Left hindlimb (tissue), 1 donor: ENCODE data around the gene STAC2.
"Not testable (repeated sequence)": the region's sequence is repeated elsewhere in the genome, so short reads cannot be mapped to it uniquely, and the experiment has no call there.

Experiments
- DNase-seq: peaks from one replicate; pipeline ENCODE4 v3.0.0-alpha.2; 2018

The STAC2 gene

DNA sequence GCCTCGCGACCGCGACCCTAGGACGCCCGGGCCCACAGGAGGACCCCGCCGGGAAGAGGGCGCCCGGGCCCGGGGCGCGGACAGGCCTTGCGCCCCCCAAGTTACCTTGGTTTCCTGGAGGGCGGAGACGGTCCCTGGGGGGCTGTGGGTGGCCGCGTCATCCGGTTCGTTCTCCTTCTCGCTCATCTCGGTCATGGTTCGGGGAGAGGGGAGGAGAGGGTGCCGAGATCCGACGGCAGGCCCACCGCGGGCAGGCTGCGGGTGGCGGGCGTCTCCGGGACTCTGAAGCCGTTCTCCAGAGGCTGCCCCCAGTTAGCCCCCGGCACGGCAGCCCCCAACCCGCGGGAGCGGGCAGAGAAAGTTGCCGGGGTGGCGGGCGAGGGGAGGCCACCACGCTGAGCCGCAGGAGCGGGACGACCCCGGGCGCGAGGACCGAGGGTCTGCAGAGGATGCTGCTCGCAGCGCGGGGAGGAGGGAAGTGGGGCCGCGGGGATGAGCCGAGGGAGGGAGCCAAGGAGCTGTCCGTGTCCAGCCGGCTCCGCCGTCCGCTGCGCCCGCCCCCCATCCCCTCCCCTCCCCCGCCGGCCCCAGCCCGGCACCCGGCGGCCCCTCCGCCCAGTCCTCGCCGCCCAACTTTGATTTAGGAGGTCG lies at the start of gene STAC2:
Gene STAC2, minus strand, starts transcription at position 638 of the 651 bp plus-strand sequence. Its CDS starts 443 bp downstream, at position 195.
- DNase-seq = no peak

DNA sequence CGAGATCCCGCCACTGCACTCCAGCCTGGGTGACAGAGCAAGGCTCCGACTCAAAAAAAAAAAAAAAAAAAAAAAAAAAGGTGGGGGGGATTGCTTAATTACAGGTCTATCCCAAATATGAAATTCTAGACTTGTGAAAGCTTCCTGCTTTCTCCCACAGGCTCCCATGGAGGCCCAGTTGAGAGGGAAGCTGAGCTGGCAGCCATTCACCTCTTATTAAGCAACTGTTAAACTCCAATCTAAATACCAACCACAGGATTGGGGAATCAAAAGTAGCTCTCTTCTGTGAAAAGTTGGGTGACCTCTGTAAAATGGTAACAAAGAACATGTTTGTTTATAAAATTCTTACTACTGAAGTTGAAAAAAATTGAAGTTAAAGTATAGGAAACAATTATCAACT lies 45.8 kb upstream of the STAC2 start:
- DNase-seq = no peak

GRCh38 chr17:39270923-39271322 lies 45.2 kb upstream of the STAC2 start:
- no peak for DNase-seq

- DNase-seq = peak; percentile 45
These were observed 38.4 kb upstream of the STAC2 start for GRCh38 chr17:39264119-39264518.

- DNase-seq = no peak
These were observed 35.5 kb upstream of the STAC2 start for GRCh38 chr17:39261286-39261685.

DNA sequence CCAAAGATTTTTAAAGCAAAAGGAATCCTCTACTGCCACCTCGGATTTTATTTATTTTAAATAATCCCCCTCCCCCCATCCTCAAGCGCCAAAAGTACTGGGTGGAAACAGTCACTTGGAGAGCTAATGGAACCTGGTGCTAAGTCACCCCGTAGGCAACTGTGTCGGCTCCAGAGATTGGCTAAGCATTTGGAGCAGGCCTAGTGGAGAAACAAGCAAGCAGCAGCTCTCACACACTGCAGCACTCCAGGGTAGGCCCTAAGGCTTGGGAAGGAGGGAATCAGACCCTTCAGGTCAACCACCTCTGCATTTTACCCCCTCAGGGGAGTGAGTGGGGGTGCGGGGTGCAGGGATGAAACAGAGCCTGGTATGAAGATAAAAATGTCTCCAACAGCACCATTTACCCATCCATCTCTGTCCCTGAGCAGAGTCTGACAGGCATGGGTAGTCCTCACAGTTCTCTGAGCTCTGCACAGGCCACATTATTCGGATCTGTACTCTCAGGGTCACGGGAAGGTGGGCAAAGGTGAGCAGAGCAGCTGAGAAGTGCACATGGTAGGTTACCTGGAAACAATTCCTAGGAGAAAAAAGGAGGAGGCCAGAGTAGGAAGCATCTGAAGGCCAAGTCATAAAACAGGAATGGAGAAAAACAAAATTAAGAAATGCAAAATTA lies 27.2 kb upstream of the STAC2 start:
- DNase-seq = no peak

GRCh38 chr17:39251997-39252396 lies 26.3 kb upstream of the STAC2 start:
- DNase-seq = no peak

DNA sequence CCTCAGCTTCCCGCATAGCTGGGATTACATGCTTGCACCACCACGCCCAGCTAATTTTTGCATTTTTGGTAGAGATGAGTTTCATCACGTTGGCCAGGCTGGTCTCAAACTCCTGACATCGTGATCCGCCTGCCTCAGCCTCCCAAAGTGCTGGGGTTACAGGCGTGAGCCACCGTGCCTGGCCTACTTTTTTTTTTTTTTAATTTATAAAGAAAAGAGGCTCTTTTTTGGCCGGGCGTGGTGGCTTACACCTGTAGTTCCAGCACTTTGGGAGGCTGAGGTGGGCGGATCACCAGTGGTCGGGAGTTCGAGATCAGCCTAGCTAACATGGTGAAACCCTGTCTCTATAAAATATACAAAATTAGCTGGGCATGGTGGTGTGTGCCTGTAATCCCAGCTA lies 24.3 kb upstream of the STAC2 start:
- DNase-seq = not testable (repeated sequence)

GRCh38 chr17:39246274-39246673 lies 20.5 kb upstream of the STAC2 start:
- no peak for DNase-seq

DNA sequence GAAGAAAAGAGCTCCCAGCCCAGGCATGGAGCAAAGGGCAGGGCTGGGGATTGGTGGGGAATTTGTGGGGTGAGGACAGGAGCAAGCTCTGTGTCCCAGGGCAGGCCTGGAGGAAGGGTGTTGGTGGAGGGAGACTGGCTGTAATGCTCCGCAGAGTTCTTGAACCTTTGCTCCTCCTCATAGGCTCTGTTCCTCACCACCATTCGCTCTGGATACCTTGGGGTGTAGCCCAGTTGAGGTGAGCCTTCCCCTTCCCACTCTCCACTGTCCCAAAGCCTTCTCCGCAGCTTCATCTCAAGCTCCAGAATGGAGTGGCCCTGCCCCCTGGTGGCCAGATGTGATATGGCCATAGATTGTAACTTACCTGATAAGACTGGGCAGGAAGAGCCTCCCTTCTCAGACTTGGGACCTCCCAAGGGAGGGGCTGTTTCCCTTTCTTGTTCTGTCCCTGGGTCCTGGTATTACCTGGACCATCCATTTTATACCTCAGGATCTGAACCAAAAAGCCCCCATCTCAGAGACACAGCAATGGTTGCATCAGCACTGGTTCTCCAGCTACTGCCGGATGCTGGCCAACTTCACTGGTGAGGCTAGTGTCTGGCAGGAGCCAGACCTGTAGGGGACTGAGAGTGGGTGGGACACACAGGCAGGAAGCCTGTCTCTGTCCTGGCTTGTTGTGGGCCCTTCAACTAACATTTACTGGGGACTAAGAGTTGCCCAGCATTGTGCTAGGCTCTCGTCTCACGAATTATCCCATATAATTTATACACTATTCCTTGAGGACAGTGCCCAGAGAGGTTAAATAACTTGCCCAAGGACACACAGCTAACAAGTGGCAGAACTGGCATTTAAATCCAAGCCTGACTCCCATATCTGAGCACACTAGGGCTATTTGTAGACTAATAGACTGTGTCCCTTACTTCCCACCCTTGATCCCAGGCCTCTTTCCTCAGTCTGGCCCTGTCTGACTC lies 19.1 kb upstream of the STAC2 start:
- peak; percentile 86 for DNase-seq

GRCh38 chr17:39244016-39244599 lies 18.4 kb upstream of the STAC2 start:
- no peak for DNase-seq

DNA sequence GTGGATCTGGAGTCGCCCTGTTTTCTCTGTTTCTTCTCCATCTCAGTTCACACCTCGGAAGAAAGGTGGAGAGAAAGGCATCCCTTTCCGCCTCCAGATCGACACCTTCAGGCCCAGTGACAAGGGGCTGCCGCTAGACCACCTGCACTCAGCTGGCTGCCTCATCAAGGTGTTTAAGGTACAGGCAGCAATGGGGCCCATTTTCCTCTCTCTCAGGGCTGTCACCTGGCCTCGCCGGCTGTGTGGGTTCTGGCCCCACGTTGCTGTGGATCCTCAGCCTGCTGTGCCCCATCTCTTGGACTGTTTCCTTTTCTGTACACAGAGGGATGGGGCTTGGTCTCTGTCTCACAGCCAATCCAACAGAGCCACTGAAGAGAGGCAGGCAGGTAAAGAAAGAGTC lies 17.4 kb upstream of the STAC2 start:
- DNase-seq = no peak

DNA sequence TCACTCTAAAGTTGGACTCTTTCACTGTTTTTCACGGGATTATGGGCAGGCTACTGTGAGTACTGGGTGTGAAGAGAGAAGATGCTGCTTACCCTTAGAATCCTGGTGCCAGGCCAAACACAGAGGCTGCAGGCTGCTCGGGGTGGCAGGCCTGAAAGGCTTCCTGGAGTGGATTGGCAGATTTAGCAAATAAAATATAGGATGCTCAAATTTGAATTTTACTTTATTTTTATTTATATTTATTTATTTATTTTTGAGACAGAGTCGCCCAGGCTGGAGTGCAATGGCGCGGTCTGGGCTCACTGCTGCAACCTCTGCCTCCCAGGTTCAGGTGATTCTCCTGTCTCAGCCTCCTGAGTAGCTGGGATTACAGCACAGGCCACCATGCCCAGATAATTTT lies 14.9 kb upstream of the STAC2 start:
- DNase-seq = no peak

GRCh38 chr17:39239640-39240314 lies 14.0 kb upstream of the STAC2 start:
- DNase-seq = no peak

GRCh38 chr17:39238311-39238972 lies 12.7 kb upstream of the STAC2 start:
- no peak for DNase-seq

DNA sequence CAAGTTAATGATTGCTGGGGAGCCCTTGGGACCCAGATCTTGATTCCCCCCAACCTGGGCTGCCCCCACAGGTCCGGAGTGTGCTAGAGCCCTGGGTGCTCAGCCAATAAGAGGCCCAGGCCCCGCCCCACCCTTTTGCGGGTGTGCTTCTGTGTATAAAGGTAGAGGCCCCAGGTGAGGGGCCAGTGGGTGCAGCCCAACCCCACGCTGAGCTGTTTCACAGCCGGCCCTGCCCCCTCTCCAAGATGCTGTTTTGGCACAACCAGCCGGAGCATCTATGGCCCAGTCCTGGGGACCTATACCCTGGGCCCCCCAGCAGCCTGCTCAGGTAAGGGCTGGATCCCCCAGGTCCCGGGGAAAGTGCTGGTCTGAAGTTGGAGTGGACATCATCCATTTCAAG lies 11.8 kb upstream of the STAC2 start:
- no peak for DNase-seq

GRCh38 chr17:39236981-39237441 lies 11.3 kb upstream of the STAC2 start:
- no peak for DNase-seq

GRCh38 chr17:39236450-39236927 lies 10.7 kb upstream of the STAC2 start:
- no peak for DNase-seq

DNA sequence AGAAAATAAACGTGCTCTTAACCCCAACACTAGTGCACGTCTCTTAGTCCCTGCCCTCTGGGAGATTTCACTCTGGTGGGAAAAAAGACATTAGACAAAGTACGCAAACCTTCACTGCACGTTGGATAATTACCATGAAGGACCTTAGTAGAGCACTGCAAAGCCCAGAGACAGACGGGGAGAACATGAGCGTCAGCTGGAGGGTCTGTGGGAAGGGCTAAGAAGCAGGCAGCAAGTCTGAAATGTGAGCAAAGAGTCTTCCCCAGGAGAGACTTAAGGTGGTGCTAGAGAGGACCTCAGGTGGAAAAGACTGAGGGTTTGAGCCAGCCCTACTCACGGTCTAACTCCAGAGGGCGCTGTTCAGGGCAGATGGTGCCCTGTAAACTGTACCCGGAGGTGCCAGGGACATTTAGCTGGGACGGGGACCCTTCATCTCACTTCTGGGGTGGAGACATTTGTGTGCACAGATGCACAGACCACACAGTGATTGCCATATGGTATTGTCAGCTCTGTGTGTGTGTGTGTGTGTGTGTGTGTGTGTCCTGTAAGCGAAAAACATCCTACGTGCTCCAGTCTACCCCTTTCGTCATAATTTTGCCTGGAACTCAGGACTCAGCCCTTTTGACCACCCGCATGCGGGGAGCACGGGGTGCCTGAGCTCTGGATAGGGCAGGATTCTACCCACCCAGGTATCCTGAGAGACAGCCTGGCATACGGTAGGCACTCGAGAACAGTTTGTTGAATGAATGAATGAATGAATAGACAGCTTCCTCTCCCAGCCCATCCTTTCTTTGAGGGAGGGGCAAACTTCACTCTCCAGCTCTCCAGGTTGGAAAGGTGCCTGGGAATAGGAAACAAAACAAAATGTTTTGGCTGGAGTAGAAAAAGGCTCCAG lies 10.1 kb upstream of the STAC2 start:
- DNase-seq = no peak
